ENCODE data around the gene SNAPC5. TPM values are rescaled to one million over a fixed set of nuclear protein-coding genes. Genes with fewer than 3 reads are reported as not detected.
A peak's percentile ranks its signal among the peaks of the same experiment; 100 is the strongest.

The SNAPC5 gene
- total and polyA plus RNA-seq, 2 of the 13 experiments (the other 11 are each of a cell fraction or from before 2014, with no cell fraction given) = 14.8 to 36.2 TPM

DNA sequence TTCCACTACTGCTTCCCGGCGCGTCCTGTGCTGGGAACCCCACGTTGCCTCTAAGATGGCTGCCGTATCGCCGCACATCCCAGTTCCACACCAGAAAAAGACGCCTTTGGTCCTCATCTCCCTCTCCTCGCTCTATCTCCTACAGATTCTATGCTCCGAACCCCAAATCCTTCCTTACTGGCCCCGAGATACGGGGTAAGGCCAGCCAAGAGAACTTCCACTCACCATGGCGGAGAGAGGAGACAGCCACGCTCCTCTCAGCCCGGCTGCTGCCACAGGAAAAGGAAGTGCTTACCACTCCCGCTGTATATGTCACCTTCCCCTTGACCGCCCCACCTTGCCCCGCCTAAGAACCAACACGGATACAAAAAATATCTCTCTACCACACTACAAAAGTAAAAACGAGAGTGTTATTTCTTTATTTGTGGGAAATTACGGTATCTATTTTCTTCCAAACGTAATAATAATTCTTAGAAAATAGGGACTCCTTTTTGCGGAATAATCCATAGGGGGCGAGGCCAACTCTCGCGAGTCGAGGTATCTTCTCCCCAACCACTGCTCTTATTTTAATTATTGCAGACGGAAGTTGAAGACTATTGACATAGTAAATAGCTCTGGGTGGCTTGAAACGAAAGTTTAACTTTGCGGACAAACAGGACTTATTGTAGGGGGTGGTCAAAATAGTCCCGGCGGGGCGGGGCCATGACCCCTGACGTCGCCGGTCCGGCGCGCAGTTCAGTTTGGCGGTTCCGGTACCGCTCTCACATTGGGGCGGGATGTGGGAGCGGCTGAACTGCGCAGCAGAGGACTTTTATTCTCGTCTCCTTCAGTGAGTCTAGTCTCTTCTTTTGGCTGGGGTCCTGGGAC is 7.2 kb upstream of the SNAPC5 start, which contains the start of the genes RPL4 and ZWILCH (continued):
- 0 out of 2 replicates have a peak, but pooled peaks have one; percentile 33 for TF ChIP-seq ZNF205 (CRISPR knock-in tag; IDR thresholded peaks at IDR 0.05)
- 0 out of 2 replicates have a peak, but pooled peaks have one; percentile 25 for TF ChIP-seq ZNF441 (CRISPR knock-in tag; IDR thresholded peaks at IDR 0.05; ENCODE audit: borderline replicate concordance)
- TF ChIP-seq EEA1 (CRISPR knock-in tag; IDR thresholded peaks at IDR 0.05; ENCODE audit: borderline replicate concordance) = no peak
- TF ChIP-seq, protein P1, sequence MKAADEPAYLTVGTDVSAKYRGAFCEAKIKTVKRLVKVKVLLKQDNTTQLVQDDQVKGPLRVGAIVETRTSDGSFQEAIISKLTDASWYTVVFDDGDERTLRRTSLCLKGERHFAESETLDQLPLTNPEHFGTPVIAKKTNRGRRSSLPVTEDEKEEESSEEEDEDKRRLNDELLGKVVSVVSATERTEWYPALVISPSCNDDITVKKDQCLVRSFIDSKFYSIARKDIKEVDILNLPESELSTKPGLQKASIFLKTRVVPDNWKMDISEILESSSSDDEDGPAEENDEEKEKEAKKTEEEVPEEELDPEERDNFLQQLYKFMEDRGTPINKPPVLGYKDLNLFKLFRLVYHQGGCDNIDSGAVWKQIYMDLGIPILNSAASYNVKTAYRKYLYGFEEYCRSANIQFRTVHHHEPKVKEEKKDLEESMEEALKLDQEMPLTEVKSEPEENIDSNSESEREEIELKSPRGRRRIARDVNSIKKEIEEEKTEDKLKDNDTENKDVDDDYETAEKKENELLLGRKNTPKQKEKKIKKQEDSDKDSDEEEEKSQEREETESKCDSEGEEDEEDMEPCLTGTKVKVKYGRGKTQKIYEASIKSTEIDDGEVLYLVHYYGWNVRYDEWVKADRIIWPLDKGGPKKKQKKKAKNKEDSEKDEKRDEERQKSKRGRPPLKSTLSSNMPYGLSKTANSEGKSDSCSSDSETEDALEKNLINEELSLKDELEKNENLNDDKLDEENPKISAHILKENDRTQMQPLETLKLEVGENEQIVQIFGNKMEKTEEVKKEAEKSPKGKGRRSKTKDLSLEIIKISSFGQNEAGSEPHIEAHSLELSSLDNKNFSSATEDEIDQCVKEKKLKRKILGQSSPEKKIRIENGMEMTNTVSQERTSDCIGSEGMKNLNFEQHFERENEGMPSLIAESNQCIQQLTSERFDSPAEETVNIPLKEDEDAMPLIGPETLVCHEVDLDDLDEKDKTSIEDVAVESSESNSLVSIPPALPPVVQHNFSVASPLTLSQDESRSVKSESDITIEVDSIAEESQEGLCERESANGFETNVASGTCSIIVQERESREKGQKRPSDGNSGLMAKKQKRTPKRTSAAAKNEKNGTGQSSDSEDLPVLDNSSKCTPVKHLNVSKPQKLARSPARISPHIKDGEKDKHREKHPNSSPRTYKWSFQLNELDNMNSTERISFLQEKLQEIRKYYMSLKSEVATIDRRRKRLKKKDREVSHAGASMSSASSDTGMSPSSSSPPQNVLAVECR (CRISPR knock-in tag; IDR thresholded peaks at IDR 0.05; ENCODE audit: borderline replicate concordance) = peak; percentile 92
- TF ChIP-seq CREM (IDR thresholded peaks at IDR 0.05) = peak; percentile 80
- TF ChIP-seq CREM (CRISPR knock-in tag; IDR thresholded peaks at IDR 0.05) = no peak
- no peak for TF ChIP-seq ZNF460 (CRISPR knock-in tag; IDR thresholded peaks at IDR 0.05; ENCODE audit: borderline replicate concordance)
- 0 out of 2 replicates have a peak, but pooled peaks have one; percentile 35 for TF ChIP-seq ZFP91 (CRISPR knock-in tag; IDR thresholded peaks at IDR 0.05; ENCODE audit: borderline replicate concordance)
- TF ChIP-seq ZNF230 (CRISPR knock-in tag; IDR thresholded peaks at IDR 0.05) = peak; percentile 62; the same call in 1 of the 2 replicates
- TF ChIP-seq, protein P2, sequence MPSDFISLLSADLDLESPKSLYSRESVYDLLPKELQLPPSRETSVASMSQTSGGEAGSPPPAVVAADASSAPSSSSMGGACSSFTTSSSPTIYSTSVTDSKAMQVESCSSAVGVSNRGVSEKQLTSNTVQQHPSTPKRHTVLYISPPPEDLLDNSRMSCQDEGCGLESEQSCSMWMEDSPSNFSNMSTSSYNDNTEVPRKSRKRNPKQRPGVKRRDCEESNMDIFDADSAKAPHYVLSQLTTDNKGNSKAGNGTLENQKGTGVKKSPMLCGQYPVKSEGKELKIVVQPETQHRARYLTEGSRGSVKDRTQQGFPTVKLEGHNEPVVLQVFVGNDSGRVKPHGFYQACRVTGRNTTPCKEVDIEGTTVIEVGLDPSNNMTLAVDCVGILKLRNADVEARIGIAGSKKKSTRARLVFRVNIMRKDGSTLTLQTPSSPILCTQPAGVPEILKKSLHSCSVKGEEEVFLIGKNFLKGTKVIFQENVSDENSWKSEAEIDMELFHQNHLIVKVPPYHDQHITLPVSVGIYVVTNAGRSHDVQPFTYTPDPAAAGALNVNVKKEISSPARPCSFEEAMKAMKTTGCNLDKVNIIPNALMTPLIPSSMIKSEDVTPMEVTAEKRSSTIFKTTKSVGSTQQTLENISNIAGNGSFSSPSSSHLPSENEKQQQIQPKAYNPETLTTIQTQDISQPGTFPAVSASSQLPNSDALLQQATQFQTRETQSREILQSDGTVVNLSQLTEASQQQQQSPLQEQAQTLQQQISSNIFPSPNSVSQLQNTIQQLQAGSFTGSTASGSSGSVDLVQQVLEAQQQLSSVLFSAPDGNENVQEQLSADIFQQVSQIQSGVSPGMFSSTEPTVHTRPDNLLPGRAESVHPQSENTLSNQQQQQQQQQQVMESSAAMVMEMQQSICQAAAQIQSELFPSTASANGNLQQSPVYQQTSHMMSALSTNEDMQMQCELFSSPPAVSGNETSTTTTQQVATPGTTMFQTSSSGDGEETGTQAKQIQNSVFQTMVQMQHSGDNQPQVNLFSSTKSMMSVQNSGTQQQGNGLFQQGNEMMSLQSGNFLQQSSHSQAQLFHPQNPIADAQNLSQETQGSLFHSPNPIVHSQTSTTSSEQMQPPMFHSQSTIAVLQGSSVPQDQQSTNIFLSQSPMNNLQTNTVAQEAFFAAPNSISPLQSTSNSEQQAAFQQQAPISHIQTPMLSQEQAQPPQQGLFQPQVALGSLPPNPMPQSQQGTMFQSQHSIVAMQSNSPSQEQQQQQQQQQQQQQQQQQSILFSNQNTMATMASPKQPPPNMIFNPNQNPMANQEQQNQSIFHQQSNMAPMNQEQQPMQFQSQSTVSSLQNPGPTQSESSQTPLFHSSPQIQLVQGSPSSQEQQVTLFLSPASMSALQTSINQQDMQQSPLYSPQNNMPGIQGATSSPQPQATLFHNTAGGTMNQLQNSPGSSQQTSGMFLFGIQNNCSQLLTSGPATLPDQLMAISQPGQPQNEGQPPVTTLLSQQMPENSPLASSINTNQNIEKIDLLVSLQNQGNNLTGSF (CRISPR knock-in tag; IDR thresholded peaks at IDR 0.05) = 0 out of 2 replicates have a peak, but pooled peaks have one; percentile 40
- no peak for TF ChIP-seq ZNF44 (CRISPR knock-in tag; IDR thresholded peaks at IDR 0.05)
- TF ChIP-seq ZNF619 (CRISPR knock-in tag; IDR thresholded peaks at IDR 0.05) = no peak
- peak; percentile 30 for TF ChIP-seq IKZF5 (CRISPR knock-in tag; IDR thresholded peaks at IDR 0.05)
- no peak; the same call in 1 of the 2 replicates for TF ChIP-seq SMAD3 (CRISPR knock-in tag; IDR thresholded peaks at IDR 0.05)

Data from HepG2 (cell line).